H1 (cell line): ENCODE results near the gene USP10. TPM values are rescaled to one million over a fixed set of nuclear protein-coding genes. Genes with fewer than 3 reads are reported as not detected.

Source experiments
- RXRA ChIP-seq: IDR thresholded peaks from 2 replicates; pipeline ENCODE4 v1.6.1; 2011; ENCODE audit warnings: low read depth, mild to moderate bottlenecking, low read length, moderate library complexity; ENCODE audit not compliant: insufficient read depth
- SIRT6 ChIP-seq: IDR thresholded peaks from one replicate; pipeline ENCODE4 v1.7.1; 2012; ENCODE audit warnings: low read length, inconsistent platforms
- SRF ChIP-seq: IDR thresholded peaks from 2 replicates; pipeline ENCODE4 v1.6.1; 2011; ENCODE audit warnings: mild to moderate bottlenecking, low read depth, low read length, moderate library complexity
- polyA plus RNA-seq, 7 experiments: library from polyadenylated mRNA; depleted of rRNA in 3 of 7; stranded (reverse) in 5 of 7; unstranded in 2 of 7; fragments of >200 nt in 5 of 7; fragments of 200-250 nt in 2 of 7; gene quantifications; 1 replicate in 5 of 7; 2 replicates in 1 of 7; 4 replicates in 1 of 7; pipeline versions ENCODE4 v1.2.1 to v1.2.3, GENCODE V29; 2011 to 2013; ENCODE audit warnings: missing spikeins in 2 of 7, mixed read lengths in 2 of 7
- total RNA-seq: library from RNA; stranded (reverse); fragmentation: NEBNext Ultra II Directional; extraction: Animal tissue kit (Norgen Biotek cat#: 25700); gene quantifications from 2 replicates; pipeline ENCODE4 v1.2.1, GENCODE V29; 2021

The USP10 gene
- total and polyA plus RNA-seq, 2 of the 8 experiments (the other 6 are each of a cell fraction or from before 2014, with no cell fraction given) = 171 to 195 TPM

GRCh38 chr16:84665359-84665758 is 34.4 kb upstream of the USP10 start (continued):
- TF ChIP-seq SIRT6 (no peak), SRF (no peak), RXRA (no peak)
